ENCODE data around the gene SEPHS2.

The SEPHS2 gene

DNA sequence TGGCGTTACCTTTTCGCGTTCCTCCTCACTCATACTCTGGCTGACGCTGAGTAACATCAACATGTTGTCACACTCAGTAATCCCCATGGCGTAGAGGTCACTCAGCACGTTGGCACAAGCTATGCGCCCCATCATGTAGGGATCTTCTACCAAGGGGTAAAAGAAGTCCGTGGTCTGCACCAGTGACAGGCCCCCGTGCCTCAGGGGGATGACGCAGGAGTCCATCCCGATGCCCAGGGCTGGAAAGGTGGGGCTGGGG, 596 bp downstream of the SEPHS2 start:
- Histone ChIP-seq H3K79me2 (ENCODE audit: control insufficient read depth, insufficient read depth, low read length) (peaks cover 2% of the 10 kb centered on the region), H3K79me1 (ENCODE audit: low read length) (peaks cover 4% of the 10 kb centered on the region), H3K36me3 (ENCODE audit: control insufficient read depth, insufficient read depth, low read length) (no peaks in the 10 kb centered on the region), H2BK120ac (ENCODE audit: low read depth, low read length) (no peak overlapping the region), H2BK5ac (ENCODE audit: low read length) (no peak overlapping the region), H3K27ac (ENCODE audit: low read depth, low read length) (no peak overlapping the region), H3K4me1 (ENCODE audit: control insufficient read depth, low read depth, low read length) (no peaks in the 10 kb centered on the region), H3K23ac (ENCODE audit: low read length) (no peak overlapping the region), H3K4me3 (ENCODE audit: low read length) (peak overlapping the region; percentile 81), H3K18ac (ENCODE audit: low read length) (peak overlapping the region; percentile 65), H3K4ac (ENCODE audit: low read depth, low read length) (peak overlapping the region; percentile 23), H2BK15ac (replicated peaks; ENCODE audit: low read depth) (no peak overlapping the region), H3K27me3 (ENCODE audit: insufficient read depth, low read length, poor library complexity) (no peaks in the 10 kb centered on the region), H2AK5ac (ENCODE audit: low read length) (no peak overlapping the region), H4K8ac (ENCODE audit: low read depth, low read length) (no peak overlapping the region), H3K56ac (ENCODE audit: low read length) (peak overlapping the region; percentile 66), H4K5ac (ENCODE audit: low read length) (no peak overlapping the region), H3K4me2 (ENCODE audit: low read length) (peak overlapping the region; percentile 14), H3K9ac (ENCODE audit: low read length) (peak overlapping the region; percentile 79)
- no CpG with 5 or more reads among the region's 11 CpGs for WGBS (ENCODE audit: extremely low coverage, insufficient coverage, low lambda C conversion rate)
- no peak for DNase-seq

DNA sequence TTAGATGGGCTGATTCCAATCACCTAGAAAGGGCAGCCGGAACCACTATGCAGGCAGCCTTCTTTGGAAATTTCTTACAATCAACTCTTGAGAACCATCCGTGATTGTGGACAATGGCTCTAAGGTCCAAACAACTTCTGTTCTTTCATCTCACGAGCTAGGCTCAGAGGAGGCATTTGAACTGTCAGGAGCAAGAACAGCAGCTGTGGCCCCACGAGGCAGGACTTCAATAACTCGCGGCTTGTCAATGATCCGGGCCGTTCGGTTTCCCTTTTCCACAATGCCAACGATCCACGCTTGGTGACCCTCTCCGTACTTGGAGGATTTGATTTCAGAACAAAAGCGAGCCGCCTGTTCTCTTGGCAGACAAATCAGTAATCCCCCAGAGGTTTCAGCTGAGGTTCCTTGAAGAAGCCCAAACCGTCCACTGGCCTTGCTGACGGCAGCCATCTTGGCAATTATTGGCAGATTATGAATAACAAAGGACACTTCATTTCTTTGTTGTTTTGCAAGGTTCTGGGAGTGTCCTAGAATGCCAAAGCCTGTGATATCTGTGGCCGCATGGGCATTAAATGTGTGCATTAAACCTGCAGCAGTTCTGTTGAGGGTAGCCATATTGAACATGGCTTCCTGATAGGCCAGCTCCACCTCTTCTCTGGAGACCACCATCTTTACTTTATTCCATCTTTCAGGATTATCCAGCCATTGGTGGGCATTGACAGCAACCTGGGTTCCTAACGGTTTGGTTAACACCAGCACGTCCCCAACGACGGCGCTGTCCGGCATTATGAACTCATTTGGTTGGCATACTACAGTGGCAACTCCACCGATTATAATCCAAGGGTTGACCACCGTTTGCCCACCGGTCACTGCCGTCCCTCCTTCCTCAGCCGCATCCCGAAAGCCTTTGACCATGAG, 1.2 kb downstream of the SEPHS2 start:
- H2BK5ac ChIP-seq (ENCODE audit: low read length): no peak overlapping the region
- no peak overlapping the region for H4K5ac ChIP-seq (ENCODE audit: low read length)
- H3K79me2 ChIP-seq (ENCODE audit: control insufficient read depth, insufficient read depth, low read length): peaks cover 2% of the 10 kb centered on the region
- no peak overlapping the region for H2BK120ac ChIP-seq (ENCODE audit: low read depth, low read length)
- no peak overlapping the region for H3K4ac ChIP-seq (ENCODE audit: low read depth, low read length)
- no peaks in the 10 kb centered on the region for H3K4me1 ChIP-seq (ENCODE audit: control insufficient read depth, low read depth, low read length)
- no peak overlapping the region for H3K23ac ChIP-seq (ENCODE audit: low read length)
- no peaks in the 10 kb centered on the region for H3K36me3 ChIP-seq (ENCODE audit: control insufficient read depth, insufficient read depth, low read length)
- peak overlapping the region; percentile 79 for H3K9ac ChIP-seq (ENCODE audit: low read length)
- peak overlapping the region; percentile 66 for H3K56ac ChIP-seq (ENCODE audit: low read length)
- peak overlapping the region; percentile 81 for H3K4me3 ChIP-seq (ENCODE audit: low read length)
- DNase-seq: no peak
- no peak overlapping the region for H4K8ac ChIP-seq (ENCODE audit: low read depth, low read length)
- no peak overlapping the region for H2AK5ac ChIP-seq (ENCODE audit: low read length)
- no peak overlapping the region for H2BK15ac ChIP-seq (replicated peaks; ENCODE audit: low read depth)
- H3K4me2 ChIP-seq (ENCODE audit: low read length): peak overlapping the region; percentile 14
- WGBS (ENCODE audit: extremely low coverage, insufficient coverage, low lambda C conversion rate): no CpG with 5 or more reads among the region's 29 CpGs
- H3K27me3 ChIP-seq (ENCODE audit: insufficient read depth, low read length, poor library complexity): no peaks in the 10 kb centered on the region
- H3K18ac ChIP-seq (ENCODE audit: low read length): no peak overlapping the region
- peaks cover 4% of the 10 kb centered on the region for H3K79me1 ChIP-seq (ENCODE audit: low read length)
- no peak overlapping the region for H3K27ac ChIP-seq (ENCODE audit: low read depth, low read length)

DNA sequence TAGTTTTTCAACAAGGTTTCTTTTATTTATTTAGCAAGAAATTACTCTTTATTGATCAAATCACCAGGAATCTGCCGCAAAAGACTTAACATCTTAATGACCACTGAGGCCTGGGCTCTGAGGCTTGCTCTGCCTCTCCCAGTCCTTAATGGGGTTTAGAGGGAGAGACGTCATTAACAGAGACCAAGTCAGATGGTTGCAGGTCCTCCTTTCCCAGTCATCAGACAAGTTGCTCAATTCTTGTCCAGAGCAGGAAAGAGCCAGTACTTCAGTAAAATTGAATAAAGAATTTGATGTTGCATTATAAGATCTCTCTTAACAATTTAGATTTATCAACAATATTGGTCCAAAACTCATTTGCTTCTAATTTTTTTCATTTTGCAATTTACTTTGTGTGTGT, 2.0 kb downstream of the SEPHS2 start:
- Histone ChIP-seq H3K27me3 (ENCODE audit: insufficient read depth, low read length, poor library complexity) (no peaks in the 10 kb centered on the region), H3K56ac (ENCODE audit: low read length) (no peak overlapping the region), H3K9ac (ENCODE audit: low read length) (no peak overlapping the region), H4K8ac (ENCODE audit: low read depth, low read length) (no peak overlapping the region), H3K4me3 (ENCODE audit: low read length) (no peak overlapping the region), H3K27ac (ENCODE audit: low read depth, low read length) (no peak overlapping the region), H3K79me2 (ENCODE audit: control insufficient read depth, insufficient read depth, low read length) (peaks cover 2% of the 10 kb centered on the region), H3K79me1 (ENCODE audit: low read length) (peaks cover 4% of the 10 kb centered on the region), H2BK5ac (ENCODE audit: low read length) (no peak overlapping the region), H3K4me1 (ENCODE audit: control insufficient read depth, low read depth, low read length) (no peaks in the 10 kb centered on the region), H3K4me2 (ENCODE audit: low read length) (no peak overlapping the region), H2BK15ac (replicated peaks; ENCODE audit: low read depth) (no peak overlapping the region), H2BK120ac (ENCODE audit: low read depth, low read length) (no peak overlapping the region), H4K5ac (ENCODE audit: low read length) (no peak overlapping the region), H3K18ac (ENCODE audit: low read length) (no peak overlapping the region), H2AK5ac (ENCODE audit: low read length) (no peak overlapping the region), H3K36me3 (ENCODE audit: control insufficient read depth, insufficient read depth, low read length) (no peaks in the 10 kb centered on the region), H3K23ac (ENCODE audit: low read length) (no peak overlapping the region), H3K4ac (ENCODE audit: low read depth, low read length) (no peak overlapping the region)
- DNase-seq: no peak
- WGBS (ENCODE audit: extremely low coverage, insufficient coverage, low lambda C conversion rate): no CpG with 5 or more reads among the region's 2 CpGs

GRCh38 chr16:30439720-30440348, 5.8 kb downstream of the SEPHS2 start:
- Histone ChIP-seq H4K8ac (ENCODE audit: low read depth, low read length) (no peak overlapping the region), H3K4me2 (ENCODE audit: low read length) (no peak overlapping the region), H3K79me2 (ENCODE audit: control insufficient read depth, insufficient read depth, low read length) (peaks cover 2% of the 10 kb centered on the region), H3K27me3 (ENCODE audit: insufficient read depth, low read length, poor library complexity) (no peaks in the 10 kb centered on the region), H3K79me1 (ENCODE audit: low read length) (peaks cover 4% of the 10 kb centered on the region), H2AK5ac (ENCODE audit: low read length) (no peak overlapping the region), H2BK15ac (replicated peaks; ENCODE audit: low read depth) (no peak overlapping the region), H2BK5ac (ENCODE audit: low read length) (no peak overlapping the region), H3K4me1 (ENCODE audit: control insufficient read depth, low read depth, low read length) (no peaks in the 10 kb centered on the region), H3K4me3 (ENCODE audit: low read length) (no peak overlapping the region), H4K5ac (ENCODE audit: low read length) (no peak overlapping the region), H3K56ac (ENCODE audit: low read length) (no peak overlapping the region), H3K18ac (ENCODE audit: low read length) (no peak overlapping the region), H3K23ac (ENCODE audit: low read length) (no peak overlapping the region), H3K36me3 (ENCODE audit: control insufficient read depth, insufficient read depth, low read length) (no peaks in the 10 kb centered on the region), H2BK120ac (ENCODE audit: low read depth, low read length) (no peak overlapping the region), H3K27ac (ENCODE audit: low read depth, low read length) (no peak overlapping the region), H3K9ac (ENCODE audit: low read length) (no peak overlapping the region), H3K4ac (ENCODE audit: low read depth, low read length) (no peak overlapping the region)
- WGBS (ENCODE audit: extremely low coverage, insufficient coverage, low lambda C conversion rate): no CpG with 5 or more reads among the region's 6 CpGs
- DNase-seq: no peak

DNA sequence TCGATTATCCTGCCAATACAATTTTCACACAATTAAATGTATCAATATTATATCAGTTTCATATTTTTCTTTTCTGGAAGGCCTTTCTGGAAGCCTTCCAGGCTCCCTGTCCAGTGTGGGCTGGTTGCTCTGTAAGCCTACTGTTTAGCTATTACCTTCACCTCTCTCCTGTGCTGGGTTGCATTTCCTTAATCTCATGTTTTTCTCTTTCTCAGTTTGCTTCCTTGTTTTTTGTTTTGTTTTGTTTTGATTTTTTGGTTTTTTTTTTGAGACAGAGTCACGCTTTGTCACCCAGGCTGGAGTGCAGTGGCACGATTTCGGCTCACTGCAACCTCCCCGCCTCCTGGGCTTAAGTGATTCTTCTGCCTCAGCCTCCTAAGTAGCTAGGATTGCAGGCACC, 6.8 kb downstream of the SEPHS2 start:
- Histone ChIP-seq H2AK5ac (ENCODE audit: low read length) (no peak overlapping the region), H3K56ac (ENCODE audit: low read length) (no peak overlapping the region), H4K5ac (ENCODE audit: low read length) (no peak overlapping the region), H3K18ac (ENCODE audit: low read length) (no peak overlapping the region), H4K8ac (ENCODE audit: low read depth, low read length) (no peak overlapping the region), H3K4me3 (ENCODE audit: low read length) (no peak overlapping the region), H3K9ac (ENCODE audit: low read length) (no peak overlapping the region), H3K27me3 (ENCODE audit: insufficient read depth, low read length, poor library complexity) (no peaks in the 10 kb centered on the region), H3K27ac (ENCODE audit: low read depth, low read length) (no peak overlapping the region), H2BK120ac (ENCODE audit: low read depth, low read length) (no peak overlapping the region), H3K23ac (ENCODE audit: low read length) (no peak overlapping the region), H3K79me1 (ENCODE audit: low read length) (no peaks in the 10 kb centered on the region), H2BK15ac (replicated peaks; ENCODE audit: low read depth) (no peak overlapping the region), H3K4ac (ENCODE audit: low read depth, low read length) (no peak overlapping the region), H3K4me2 (ENCODE audit: low read length) (no peak overlapping the region), H3K4me1 (ENCODE audit: control insufficient read depth, low read depth, low read length) (no peaks in the 10 kb centered on the region), H2BK5ac (ENCODE audit: low read length) (no peak overlapping the region), H3K79me2 (ENCODE audit: control insufficient read depth, insufficient read depth, low read length) (no peaks in the 10 kb centered on the region), H3K36me3 (ENCODE audit: control insufficient read depth, insufficient read depth, low read length) (no peaks in the 10 kb centered on the region)
- WGBS (ENCODE audit: extremely low coverage, insufficient coverage, low lambda C conversion rate): no CpG with 5 or more reads among the region's 5 CpGs
- no peak for DNase-seq
